Measurements from ENCODE around the gene SMCO3.
"Not testable (repeated sequence)": the region's sequence is repeated elsewhere in the genome, so short reads cannot be mapped to it uniquely, and the experiment has no call there.

Gene SMCO3

GRCh38 chr12:14774074-14774905 lies 39.7 kb downstream of the SMCO3 start:
- DNase-seq: no peak

- DNase-seq: no peak
These were observed 40.3 kb downstream of the SMCO3 start for GRCh38 chr12:14773685-14774073.

- no peak for DNase-seq
These were observed 41.0 kb downstream of the SMCO3 start for GRCh38 chr12:14772946-14773345.

- no peak for DNase-seq
These were observed 42.3 kb downstream of the SMCO3 start for GRCh38 chr12:14771651-14772137.

GRCh38 chr12:14770496-14771461 lies 43.2 kb downstream of the SMCO3 start:
- peak; percentile 74 to 84 for DNase-seq

- DNase-seq: peak; percentile 79 to 94
These were observed 44.0 kb downstream of the SMCO3 start for GRCh38 chr12:14769969-14770495.

- DNase-seq: peak in 1 of 2 experiments; percentile 62
These were observed 44.5 kb downstream of the SMCO3 start for GRCh38 chr12:14769466-14769968.

- no peak for DNase-seq
These were observed 45.1 kb downstream of the SMCO3 start for GRCh38 chr12:14768823-14769405.

- no peak for DNase-seq
These were observed 46.4 kb downstream of the SMCO3 start for GRCh38 chr12:14767617-14768016.

- no peak for DNase-seq
These were observed 47.2 kb downstream of the SMCO3 start for GRCh38 chr12:14766649-14767215.

GRCh38 chr12:14766020-14766419 lies 48.0 kb downstream of the SMCO3 start:
- not testable (repeated sequence) for DNase-seq

GRCh38 chr12:14765398-14765797 lies 48.6 kb downstream of the SMCO3 start:
- DNase-seq: no peak

GRCh38 chr12:14759711-14760280 lies 54.2 kb downstream of the SMCO3 start:
- not testable (repeated sequence) for DNase-seq

GRCh38 chr12:14756334-14757143 lies 57.4 kb downstream of the SMCO3 start:
- no peak for DNase-seq
